ENCODE results near the gene SLC30A1.

DNA sequence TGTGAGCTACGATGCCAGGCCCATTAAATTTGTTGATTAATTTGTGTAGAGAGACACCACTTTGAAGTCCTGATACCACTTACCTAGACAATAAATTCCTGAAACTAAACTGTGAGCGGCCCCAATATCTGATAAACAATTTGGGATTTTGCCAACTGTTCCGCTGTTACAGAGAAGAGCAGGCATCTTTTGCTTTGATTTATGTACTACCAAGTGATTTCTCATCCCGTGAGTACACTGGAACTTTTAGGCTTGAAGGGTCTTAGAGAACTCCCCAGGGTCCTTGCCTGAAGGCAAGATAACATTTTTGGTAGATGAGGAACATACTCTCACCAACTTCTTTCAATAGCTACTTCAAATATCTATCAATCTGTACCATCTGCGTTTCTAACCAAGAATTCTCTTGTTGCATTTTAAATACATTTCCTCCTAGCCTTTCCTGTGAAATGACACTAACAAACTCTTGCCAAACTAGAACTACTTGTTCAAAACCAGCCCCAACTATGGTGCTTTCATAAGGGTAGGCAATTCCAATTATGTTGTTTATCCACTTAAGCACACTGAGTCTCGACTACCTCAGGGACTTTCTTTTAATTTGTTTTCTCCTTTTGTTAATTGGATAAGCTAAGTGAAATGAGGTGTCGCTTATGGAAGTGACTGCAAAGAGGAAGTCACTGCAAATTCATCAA, 23.2 kb upstream of the SLC30A1 start:
- TF ChIP-seq, protein P1, sequence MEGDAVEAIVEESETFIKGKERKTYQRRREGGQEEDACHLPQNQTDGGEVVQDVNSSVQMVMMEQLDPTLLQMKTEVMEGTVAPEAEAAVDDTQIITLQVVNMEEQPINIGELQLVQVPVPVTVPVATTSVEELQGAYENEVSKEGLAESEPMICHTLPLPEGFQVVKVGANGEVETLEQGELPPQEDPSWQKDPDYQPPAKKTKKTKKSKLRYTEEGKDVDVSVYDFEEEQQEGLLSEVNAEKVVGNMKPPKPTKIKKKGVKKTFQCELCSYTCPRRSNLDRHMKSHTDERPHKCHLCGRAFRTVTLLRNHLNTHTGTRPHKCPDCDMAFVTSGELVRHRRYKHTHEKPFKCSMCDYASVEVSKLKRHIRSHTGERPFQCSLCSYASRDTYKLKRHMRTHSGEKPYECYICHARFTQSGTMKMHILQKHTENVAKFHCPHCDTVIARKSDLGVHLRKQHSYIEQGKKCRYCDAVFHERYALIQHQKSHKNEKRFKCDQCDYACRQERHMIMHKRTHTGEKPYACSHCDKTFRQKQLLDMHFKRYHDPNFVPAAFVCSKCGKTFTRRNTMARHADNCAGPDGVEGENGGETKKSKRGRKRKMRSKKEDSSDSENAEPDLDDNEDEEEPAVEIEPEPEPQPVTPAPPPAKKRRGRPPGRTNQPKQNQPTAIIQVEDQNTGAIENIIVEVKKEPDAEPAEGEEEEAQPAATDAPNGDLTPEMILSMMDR (IDR thresholded peaks at IDR 0.05), result no peak
- no peak for TF ChIP-seq EP300 (IDR thresholded peaks at IDR 0.05)

Measured in sigmoid colon (tissue), 4 donors.